ENCODE data around the gene DPP10. TPM values are rescaled to one million over a fixed set of nuclear protein-coding genes. Genes with fewer than 3 reads are reported as not detected.

DPP10 gene
- total RNA-seq, 1 donor from 2014 or later, result 2.1 TPM

DNA sequence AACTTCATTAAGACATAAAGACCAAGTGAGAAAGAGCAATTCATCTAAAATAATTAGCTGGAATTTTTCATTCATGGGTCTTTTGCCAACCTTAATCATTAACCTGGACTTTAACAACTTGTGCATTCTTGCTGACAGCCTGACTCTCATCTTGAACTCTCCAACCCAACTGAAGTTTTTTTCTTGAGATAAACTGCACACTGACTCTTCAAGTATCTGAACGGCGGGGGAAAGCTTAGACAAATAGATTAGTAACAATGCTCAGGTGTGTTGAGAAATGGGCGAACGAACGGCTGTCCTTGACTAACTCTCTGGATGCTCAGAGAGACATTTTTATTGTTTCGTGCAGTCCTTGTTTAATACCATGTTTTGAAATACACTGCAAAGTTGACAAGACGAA is 186.0 kb downstream of the DPP10 start:
- H3K4me1 Mint-ChIP-seq, result no peaks in the 10 kb centered on the region
- H3K36me3 Mint-ChIP-seq (ENCODE audit: low read depth), result no peaks in the 10 kb centered on the region
- no peak overlapping the region for H3K27ac Mint-ChIP-seq (ENCODE audit: unreplicated experiment)
- TF ChIP-seq, protein P1, sequence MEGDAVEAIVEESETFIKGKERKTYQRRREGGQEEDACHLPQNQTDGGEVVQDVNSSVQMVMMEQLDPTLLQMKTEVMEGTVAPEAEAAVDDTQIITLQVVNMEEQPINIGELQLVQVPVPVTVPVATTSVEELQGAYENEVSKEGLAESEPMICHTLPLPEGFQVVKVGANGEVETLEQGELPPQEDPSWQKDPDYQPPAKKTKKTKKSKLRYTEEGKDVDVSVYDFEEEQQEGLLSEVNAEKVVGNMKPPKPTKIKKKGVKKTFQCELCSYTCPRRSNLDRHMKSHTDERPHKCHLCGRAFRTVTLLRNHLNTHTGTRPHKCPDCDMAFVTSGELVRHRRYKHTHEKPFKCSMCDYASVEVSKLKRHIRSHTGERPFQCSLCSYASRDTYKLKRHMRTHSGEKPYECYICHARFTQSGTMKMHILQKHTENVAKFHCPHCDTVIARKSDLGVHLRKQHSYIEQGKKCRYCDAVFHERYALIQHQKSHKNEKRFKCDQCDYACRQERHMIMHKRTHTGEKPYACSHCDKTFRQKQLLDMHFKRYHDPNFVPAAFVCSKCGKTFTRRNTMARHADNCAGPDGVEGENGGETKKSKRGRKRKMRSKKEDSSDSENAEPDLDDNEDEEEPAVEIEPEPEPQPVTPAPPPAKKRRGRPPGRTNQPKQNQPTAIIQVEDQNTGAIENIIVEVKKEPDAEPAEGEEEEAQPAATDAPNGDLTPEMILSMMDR (conservative IDR thresholded peaks at IDR 0.05), result no peak
- DNase-seq (ENCODE audit: low read depth, low spot score), result no peak
- H3K27me3 Mint-ChIP-seq (ENCODE audit: low read depth), result peaks cover 2% of the 10 kb centered on the region
- H3K4me3 Mint-ChIP-seq, result no peak overlapping the region
- no peaks in the 10 kb centered on the region for H3K9me3 Mint-ChIP-seq

DNA sequence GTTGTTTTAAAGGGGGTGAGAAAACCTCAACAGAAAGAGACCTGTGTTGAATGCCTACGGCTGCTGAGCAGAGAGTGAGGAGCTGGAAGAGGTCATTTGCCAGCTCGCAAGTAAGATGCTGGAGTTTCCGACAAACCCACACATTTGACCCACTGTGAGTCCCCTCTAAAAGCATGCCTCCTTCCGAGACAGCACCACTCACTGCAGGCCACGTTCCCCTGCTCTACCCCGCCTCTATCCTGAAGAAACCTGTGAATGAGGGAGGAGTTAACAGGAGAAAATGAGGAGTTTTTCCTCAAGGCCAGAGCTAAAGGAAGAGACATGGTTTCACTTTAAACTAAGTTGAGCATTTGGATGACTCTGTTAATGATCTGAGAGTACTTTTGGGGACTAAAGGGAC is 188.7 kb downstream of the DPP10 start:
- Mint-ChIP-seq H3K36me3 (ENCODE audit: low read depth) (no peaks in the 10 kb centered on the region), H3K9me3 (no peaks in the 10 kb centered on the region), H3K27me3 (ENCODE audit: low read depth) (peaks cover 2% of the 10 kb centered on the region), H3K27ac (ENCODE audit: unreplicated experiment) (no peak overlapping the region), H3K4me1 (no peaks in the 10 kb centered on the region), H3K4me3 (no peak overlapping the region)
- no peak for DNase-seq (ENCODE audit: low read depth, low spot score)
- TF ChIP-seq, protein P1 (conservative IDR thresholded peaks at IDR 0.05), result no peak

DNA sequence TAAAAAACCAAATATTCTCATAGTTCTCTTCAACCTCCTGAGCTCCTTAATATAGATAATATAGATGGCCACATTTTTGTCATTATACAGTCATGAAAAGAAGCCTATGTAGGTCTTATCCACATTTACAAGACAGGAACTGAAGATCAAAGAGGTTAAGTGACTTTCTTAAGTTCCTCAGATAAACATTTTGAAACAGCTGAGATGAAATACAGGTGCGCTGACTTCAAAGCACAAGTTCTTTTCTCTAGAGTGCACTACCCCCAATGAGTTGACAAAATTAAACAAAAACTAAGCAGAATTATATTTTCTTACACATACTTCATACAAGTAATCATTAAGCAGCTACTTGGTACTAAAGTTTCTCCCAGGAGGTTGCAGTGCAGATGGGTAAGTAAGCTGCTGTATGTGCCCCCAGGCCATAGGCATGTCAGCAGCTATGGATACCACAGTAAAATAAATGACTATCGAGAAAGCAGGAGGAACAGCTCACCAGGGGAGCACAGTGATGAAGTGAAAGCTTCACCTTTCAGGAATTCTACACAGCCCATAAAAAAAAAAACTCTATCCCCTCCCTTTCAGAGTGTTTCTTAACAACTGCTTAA is 199.8 kb downstream of the DPP10 start:
- H3K27ac Mint-ChIP-seq (ENCODE audit: unreplicated experiment), result no peak overlapping the region
- no peaks in the 10 kb centered on the region for H3K27me3 Mint-ChIP-seq (ENCODE audit: low read depth)
- TF ChIP-seq, protein P1 (conservative IDR thresholded peaks at IDR 0.05), result no peak
- no peak overlapping the region for H3K4me3 Mint-ChIP-seq
- H3K4me1 Mint-ChIP-seq, result no peaks in the 10 kb centered on the region
- no peaks in the 10 kb centered on the region for H3K36me3 Mint-ChIP-seq (ENCODE audit: low read depth)
- H3K9me3 Mint-ChIP-seq, result no peaks in the 10 kb centered on the region
- no peak for DNase-seq (ENCODE audit: low read depth, low spot score)

DNA sequence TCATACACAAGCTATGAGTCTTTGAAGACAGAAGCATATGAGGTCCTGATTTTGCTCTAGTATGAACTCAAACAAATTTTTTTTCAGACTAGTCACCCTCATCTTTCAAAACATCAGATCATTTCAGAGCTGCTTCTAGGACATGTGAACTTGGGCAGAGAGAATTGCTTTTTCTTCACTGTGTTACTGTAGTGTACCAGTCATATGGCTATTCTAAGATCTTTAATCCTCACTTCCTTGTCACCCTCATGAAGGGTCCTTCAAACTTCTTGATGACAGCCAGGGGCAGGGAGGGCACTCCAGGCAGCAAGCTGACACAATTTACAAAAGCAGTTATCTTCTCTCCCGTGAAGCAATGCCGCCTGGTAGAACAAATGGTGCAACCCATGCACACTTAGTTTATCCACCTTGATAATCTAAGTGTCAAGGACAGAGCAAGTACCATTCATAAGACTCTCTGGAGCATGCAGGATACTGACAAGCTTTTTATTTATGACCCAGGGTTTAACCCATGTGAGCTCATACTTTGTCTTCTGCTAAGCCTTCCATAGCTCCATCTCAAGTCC is 200.6 kb downstream of the DPP10 start:
- TF ChIP-seq, protein P1 (conservative IDR thresholded peaks at IDR 0.05), result no peak
- Mint-ChIP-seq H3K9me3 (no peaks in the 10 kb centered on the region), H3K4me1 (no peaks in the 10 kb centered on the region), H3K27me3 (ENCODE audit: low read depth) (no peaks in the 10 kb centered on the region), H3K27ac (ENCODE audit: unreplicated experiment) (no peak overlapping the region), H3K4me3 (no peak overlapping the region), H3K36me3 (ENCODE audit: low read depth) (no peaks in the 10 kb centered on the region)
- no peak for DNase-seq (ENCODE audit: low read depth, low spot score)

DNA sequence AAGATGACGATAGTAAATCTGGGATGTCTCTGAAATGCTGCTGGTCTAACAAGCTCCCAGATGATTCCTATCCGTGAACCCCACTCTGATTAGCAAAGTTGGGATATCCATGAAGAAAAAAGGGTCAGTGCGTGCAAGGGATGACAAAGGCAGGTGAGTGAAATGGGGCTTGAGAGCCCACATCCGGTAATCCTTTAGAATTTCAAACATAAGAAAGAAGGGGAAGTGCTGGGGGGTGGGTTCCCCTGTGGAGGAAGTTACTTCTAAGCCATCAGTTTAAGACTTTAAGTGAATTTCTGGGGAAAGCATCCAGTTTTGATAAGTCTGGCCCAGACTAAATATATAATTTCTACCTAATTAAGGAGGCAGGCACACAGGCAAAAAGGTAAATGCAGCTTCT is 209.5 kb downstream of the DPP10 start:
- Mint-ChIP-seq H3K4me1 (no peaks in the 10 kb centered on the region), H3K9me3 (no peaks in the 10 kb centered on the region), H3K36me3 (ENCODE audit: low read depth) (no peaks in the 10 kb centered on the region), H3K27ac (ENCODE audit: unreplicated experiment) (no peak overlapping the region), H3K27me3 (ENCODE audit: low read depth) (no peaks in the 10 kb centered on the region), H3K4me3 (no peak overlapping the region)
- DNase-seq (ENCODE audit: low read depth, low spot score), result no peak
- TF ChIP-seq, protein P1 (conservative IDR thresholded peaks at IDR 0.05), result no peak
